GM12878 (cell line): ENCODE results near the gene PACS1. TPM values are rescaled to one million over a fixed set of nuclear protein-coding genes. Genes with fewer than 3 reads are reported as not detected.

Experiments
- ATAC-seq: fragments of 200-7000 bp; cut with Tn5 transposase; 3 replicates; pipeline ENCODE4 v1.9.1; 2020; ENCODE audit warnings: mild to moderate bottlenecking, moderate library complexity
- BruUV-seq: library from RNA; stranded (reverse); fragments of 400-500 nt; replicated peaks from 2 replicates; lab custom pipeline; 2021; lab: Mats Ljungman, UMichigan
- CTCF ChIA-PET: fragments of 300-600 bp; sonication (Branson Sonifier 250); formaldehyde crosslinking; extraction: SDS; loops from one replicate; lab custom pipeline; 2021; ENCODE audit warnings: inconsistent platforms; lab: Yijun Ruan, JAX
- POLR2A ChIA-PET: fragments of 350-600 bp; formaldehyde crosslinking; extraction: SDS; loops from one replicate; lab custom pipeline; 2021; ENCODE audit warnings: inconsistent platforms; lab: Charles Lee
- RAD21 ChIA-PET: fragments of 300-600 bp; sonication (Branson Sonifier 250); formaldehyde crosslinking; loops from one replicate; lab custom pipeline; 2023; ENCODE audit warnings: antibody characterized with exemption; ENCODE audit not compliant: unreplicated experiment; lab: Charles Lee
- SMC1A ChIA-PET: fragments of 300-600 bp; sonication (Branson Sonifier 250); formaldehyde crosslinking; loops from one replicate; lab custom pipeline; 2023; ENCODE audit not compliant: unreplicated experiment, uncharacterized antibody; lab: Charles Lee
- DNase-seq: peaks from one replicate; pipeline ENCODE4 v3.0.0-alpha.2; 2011; ENCODE audit warnings: low read depth, low spot score
- FAIRE-seq: peaks from 3 replicates; lab custom pipeline; 2011; peaks lifted over from hg19 to GRCh38; lab: Jason Lieb, UNC
- H2AFZ ChIP-seq: 2 replicates; pipeline ENCODE4 v1.6.0; 2011; ENCODE audit warnings: low read depth, low read length, control low read depth; ENCODE audit not compliant: control insufficient read depth
- H3K27ac ChIP-seq: 2 replicates; pipeline ENCODE4 v1.5.1; 2011; ENCODE audit warnings: control low read depth; ENCODE audit not compliant: control insufficient read depth, insufficient read depth
- H3K27me3 ChIP-seq, 2 experiments: replicated peaks in 1 of 2; 2 replicates each; pipeline versions ENCODE4 v1.6.0 to v1.6.1; 2011; ENCODE audit warnings: low read length in 1 of 2; ENCODE audit not compliant: control insufficient read depth in 2 of 2, insufficient read depth in 2 of 2
- H3K36me3 ChIP-seq, 2 experiments: 2 replicates each; pipeline ENCODE4 v1.5.1; 2011; ENCODE audit warnings: low read length in 1 of 2; ENCODE audit not compliant: control insufficient read depth in 2 of 2, insufficient read depth in 2 of 2
- H3K4me1 ChIP-seq: 2 replicates; pipeline ENCODE4 v1.6.1; 2011; ENCODE audit warnings: mild to moderate bottlenecking, low read length, moderate library complexity, mixed read lengths; ENCODE audit not compliant: control insufficient read depth, insufficient read depth
- H3K4me2 ChIP-seq: 2 replicates; pipeline ENCODE4 v1.6.0; 2011; ENCODE audit warnings: control low read depth; ENCODE audit not compliant: control insufficient read depth, insufficient read depth
- H3K4me3 ChIP-seq: fragments of 200-600 bp; sonication (generic); 2 replicates; pipeline ENCODE4 v1.5.1; 2016
- H3K79me2 ChIP-seq: 2 replicates; pipeline ENCODE4 v1.6.0; 2011; ENCODE audit warnings: low read length; ENCODE audit not compliant: control insufficient read depth, insufficient read depth
- H3K9ac ChIP-seq: 2 replicates; pipeline ENCODE4 v1.8.0; 2011; ENCODE audit warnings: low read length, control low read depth, mixed read lengths; ENCODE audit not compliant: control insufficient read depth, insufficient read depth
- H3K9me3 ChIP-seq: replicated peaks from 3 replicates; pipeline ENCODE4 v1.5.1; 2011; ENCODE audit warnings: mild to moderate bottlenecking, low read length; ENCODE audit not compliant: control insufficient read depth, insufficient read depth
- H4K20me1 ChIP-seq: 2 replicates; pipeline ENCODE4 v1.6.0; 2011; ENCODE audit not compliant: control insufficient read depth, insufficient read depth
- CUX1 ChIP-seq: IDR thresholded peaks from 2 replicates; pipeline ENCODE4 v1.6.1; 2012; ENCODE audit warnings: improper control_type of control experiment, low read depth, low read length; ENCODE audit not compliant: insufficient replicate concordance
- RAD51 ChIP-seq: fragments of 450-650 bp; IDR thresholded peaks from 2 replicates; pipeline ENCODE4 v1.6.1; 2016; ENCODE audit warnings: moderate library complexity, mild to moderate bottlenecking, inconsistent platforms
- SMARCA5 ChIP-seq: fragments of 450-650 bp; IDR thresholded peaks from 2 replicates; pipeline ENCODE4 v1.6.1; 2017; ENCODE audit warnings: mild to moderate bottlenecking
- WGBS: methylation state at CpG from one replicate; pipeline ENCODE4 v1.1.6; 2016; ENCODE audit warnings: low lambda C conversion rate; ENCODE audit not compliant: insufficient replicate concordance, insufficient coverage; ENCODE audit errors: missing lambda C conversion rate; 5-methylcytosine and 5-hydroxymethylcytosine counted together
- in situ Hi-C: fragments of 300-500 bp; cut with MboI; formaldehyde crosslinking; loops from 9 replicates; pipeline ENCODE4 v1.14.3; 2018; ENCODE audit warnings: mixed read lengths
- intact Hi-C: fragments of 100-400 bp; cut with micrococcal nuclease; formaldehyde crosslinking; loops from one replicate; pipeline ENCODE4 v1.14.2; 2022; ENCODE audit not compliant: unreplicated experiment
- polyA plus RNA-seq, 11 experiments: library from polyadenylated mRNA; depleted of rRNA in 4 of 11; unstranded in 6 of 11; stranded (reverse) in 5 of 11; fragments of >200 nt; fragmentation: Nextera tagmentation in 4 of 11; fragmentation: Illumina TruSeq in 1 of 11; extraction: Ambion mirVana in 4 of 11; extraction: Trizol in 1 of 11; gene quantifications; 1 replicate in 1 of 11; 2 replicates in 10 of 11; pipeline versions ENCODE4 v1.2.1 to v1.2.3, GENCODE V29; 2011 to 2016; ENCODE audit warnings: inconsistent platforms in 2 of 11, missing spikeins in 2 of 11, low read depth in 1 of 11
- total RNA-seq, 4 experiments: library from RNA; depleted of rRNA in 3 of 4; stranded (reverse); fragments of >200 nt in 3 of 4; fragmentation: Illumina TruSeq in 1 of 4; extraction: Trizol in 1 of 4; gene quantifications; 2 replicates each; pipeline versions ENCODE4 v1.2.1 to v1.2.3, GENCODE V29; 2013 to 2021

The PACS1 gene
- total and polyA plus RNA-seq, 10 of the 15 experiments (the other 5 are each of a cell fraction or from before 2014, with no cell fraction given), result 1.1 to 74.3 (median 17.9) TPM

GRCh38 chr11:66239511-66239910 is 169.4 kb downstream of the PACS1 start:
- Histone ChIP-seq H2AFZ (no peak overlapping the region), H3K4me3 (no peak overlapping the region), H4K20me1 (no peaks in the 10 kb centered on the region), H3K4me2 (no peak overlapping the region), H3K27me3 (no peaks in the 10 kb centered on the region), H3K27ac (no peak overlapping the region), H3K9ac (no peak overlapping the region), H3K79me2 (no peaks in the 10 kb centered on the region), H3K4me1 (no peaks in the 10 kb centered on the region), H3K36me3 (peaks cover 10 to 20% of the 10 kb centered on the region in 2 experiments), H3K9me3 (no peaks in the 10 kb centered on the region)
- no peak for ATAC-seq
- BruUV-seq, result no TSS peak
- no peak for FAIRE-seq
- WGBS, result 73% methylated on average over 3 of the region's 3 CpGs
- in situ Hi-C loops (no loop called here), intact Hi-C loops (no loop called here)
- TF ChIP-seq CUX1 (no peak), SMARCA5 (no peak), RAD51 (no peak)
- RAD21 ChIA-PET, result no interaction called here
- POLR2A ChIA-PET, result no interaction called here
- DNase-seq, result no peak
- CTCF ChIA-PET, result no interaction called here
- SMC1A ChIA-PET, result no interaction called here
